Amygdala (tissue), 56 donors: ENCODE measurements around the gene PURB.
"Not testable (repeated sequence)": the region's sequence is repeated elsewhere in the genome, so short reads cannot be mapped to it uniquely, and the experiment has no call there.

Experiments
- DNase-seq, 56 donors: peaks; one replicate each; lab custom pipeline; 2025; lab: John Stamatoyannopoulos, UW

The PURB gene

DNA sequence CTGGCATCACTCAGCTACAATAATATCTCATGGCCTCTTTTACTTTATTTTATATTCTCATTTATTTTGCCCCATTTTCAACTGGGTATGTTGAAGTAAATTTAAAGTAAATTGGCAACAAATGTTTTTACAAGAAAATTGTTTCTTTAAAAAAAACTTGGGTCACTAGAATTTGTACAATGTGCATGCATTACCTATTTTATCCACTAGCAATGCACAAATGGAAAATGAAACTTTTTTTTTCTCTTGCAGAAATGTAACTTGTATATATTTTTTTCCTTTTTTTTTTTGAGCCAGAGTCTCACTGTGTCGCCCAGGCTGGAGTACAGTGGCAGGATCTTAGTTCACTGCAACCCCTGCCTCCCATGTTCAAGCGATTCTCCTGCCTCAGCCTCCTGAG is 27.2 kb downstream of the PURB start:
- no peak for DNase-seq

DNA sequence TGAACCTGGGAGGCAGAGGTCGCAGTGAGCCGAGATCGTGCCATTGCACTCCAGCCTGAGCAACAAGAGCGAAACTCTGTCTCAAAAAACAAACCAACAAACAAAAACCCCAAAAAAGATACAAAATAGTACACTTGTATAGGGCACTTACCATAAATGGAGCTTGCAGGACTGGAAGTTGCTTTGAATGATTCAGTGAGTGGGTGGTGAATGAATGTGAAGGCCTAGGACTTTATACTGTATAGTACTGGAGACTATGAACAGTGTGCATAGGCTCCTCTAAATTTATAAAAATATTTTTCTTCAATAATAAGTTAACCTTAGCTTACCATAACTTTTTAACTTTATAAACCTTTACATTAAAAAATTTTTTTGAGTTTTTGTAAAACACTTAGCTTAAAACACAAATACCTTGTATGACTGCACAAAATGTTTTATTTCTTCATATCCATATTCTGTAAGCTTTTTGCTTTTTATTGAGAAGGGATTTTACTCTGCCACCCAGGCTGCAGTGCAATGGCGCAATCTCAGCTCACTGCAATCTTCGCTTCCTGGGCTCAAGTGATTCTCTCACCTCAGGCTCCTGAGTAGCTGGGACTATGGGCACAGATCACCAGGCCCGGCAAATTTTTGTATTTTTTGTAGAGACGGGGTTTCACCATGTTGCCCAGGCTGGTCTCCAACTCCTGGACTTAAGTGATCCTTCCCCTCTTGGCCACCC is 30.5 kb downstream of the PURB start:
- no peak for DNase-seq

DNA sequence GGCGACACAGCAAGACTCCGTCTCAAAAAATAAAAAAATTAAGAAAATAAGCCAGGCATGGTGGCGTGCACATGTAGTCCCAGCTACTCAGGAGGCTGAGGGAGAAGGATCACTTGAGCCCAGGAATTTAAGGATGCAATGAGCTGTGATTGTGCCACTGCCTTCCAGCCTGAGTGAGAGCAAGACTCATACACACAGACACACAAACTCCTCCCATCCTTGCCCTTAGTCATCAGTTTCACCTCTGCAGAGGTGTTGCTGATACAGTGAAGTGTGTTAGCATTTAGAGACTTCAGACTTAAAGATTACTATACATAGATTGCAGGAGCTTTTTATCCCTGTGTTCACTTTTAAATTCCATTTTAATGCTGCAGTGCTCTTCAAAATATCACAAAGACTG is 31.9 kb downstream of the PURB start:
- DNase-seq: no peak

DNA sequence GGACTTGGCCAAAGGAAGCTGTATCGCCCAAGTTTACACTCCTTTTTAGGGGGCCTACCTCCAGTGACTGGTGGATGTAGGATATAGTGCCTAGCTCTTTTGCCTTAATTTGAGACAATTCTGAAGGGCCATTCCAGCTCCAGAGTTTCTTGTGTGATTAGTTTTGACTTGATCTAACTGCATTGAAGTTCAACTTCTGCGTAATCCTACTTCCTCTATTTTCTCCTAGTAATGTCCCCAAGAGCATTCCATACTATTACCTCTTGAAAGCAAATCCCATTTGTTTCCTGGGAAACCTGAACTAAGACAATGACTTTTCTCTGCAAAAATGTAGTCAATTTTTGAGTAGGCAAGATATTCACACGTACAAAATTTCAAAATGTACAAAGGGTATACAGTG is 32.7 kb downstream of the PURB start:
- DNase-seq: no peak

DNA sequence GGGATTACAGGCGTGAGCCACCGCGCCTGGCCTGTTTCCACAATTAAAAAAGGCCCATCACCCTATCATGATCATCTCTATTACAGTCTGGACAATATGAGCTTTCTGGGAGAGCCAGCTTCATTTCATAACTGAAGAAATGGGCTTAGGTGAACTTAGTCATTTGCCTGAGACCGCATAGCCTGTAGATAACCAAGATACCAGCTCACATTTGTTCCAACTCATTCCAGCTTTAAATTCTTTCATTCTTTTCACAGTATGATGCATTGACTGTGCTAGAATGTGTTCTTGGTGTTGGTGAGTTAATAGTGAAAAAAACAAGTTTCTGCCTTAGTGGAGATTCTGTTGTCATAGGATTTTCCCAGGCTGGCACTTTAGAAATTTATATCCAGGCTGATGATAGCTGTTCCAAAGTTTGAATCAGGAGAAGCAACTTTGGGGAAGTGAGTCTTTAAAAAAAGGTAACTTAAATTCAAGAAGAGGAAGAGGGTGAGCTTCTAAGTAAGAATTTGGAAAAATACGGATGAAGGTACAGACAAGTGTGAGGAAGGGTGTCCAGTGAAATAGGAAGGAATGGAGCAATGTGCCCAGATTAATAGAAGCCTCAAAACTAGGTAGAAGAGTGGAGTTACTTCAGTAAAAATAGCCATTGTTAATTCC is 35.3 kb downstream of the PURB start:
- no peak for DNase-seq

DNA sequence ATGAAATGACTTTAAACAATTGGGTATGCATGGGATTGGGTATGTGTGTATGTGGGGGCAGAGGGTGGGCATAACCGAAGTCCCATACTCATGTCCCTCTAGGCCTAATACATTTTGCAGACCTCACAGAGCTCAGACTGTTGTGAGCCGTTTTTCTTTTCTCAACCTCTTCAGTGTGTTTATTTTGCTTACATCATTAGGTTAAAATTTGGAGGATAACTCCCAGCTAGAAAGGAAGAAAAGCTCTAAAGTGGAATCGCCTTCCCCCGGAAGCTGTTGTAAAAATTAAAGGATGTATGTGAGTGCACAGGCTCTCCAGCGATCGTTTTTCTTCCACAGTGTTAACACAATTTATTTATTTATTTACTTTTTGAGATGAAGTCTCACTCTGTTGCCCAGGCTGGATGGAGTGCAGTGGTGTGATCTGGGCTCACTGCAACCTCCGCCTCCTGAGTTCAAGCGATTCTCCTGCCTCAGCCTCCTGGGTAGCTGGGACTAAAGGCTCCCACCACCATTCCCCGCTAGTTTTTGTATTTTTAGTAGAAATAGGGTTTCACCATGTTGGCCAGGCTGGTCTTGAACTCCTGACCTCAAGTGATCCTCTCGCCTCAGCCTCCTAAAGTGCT is 36.0 kb downstream of the PURB start:
- no peak for DNase-seq

DNA sequence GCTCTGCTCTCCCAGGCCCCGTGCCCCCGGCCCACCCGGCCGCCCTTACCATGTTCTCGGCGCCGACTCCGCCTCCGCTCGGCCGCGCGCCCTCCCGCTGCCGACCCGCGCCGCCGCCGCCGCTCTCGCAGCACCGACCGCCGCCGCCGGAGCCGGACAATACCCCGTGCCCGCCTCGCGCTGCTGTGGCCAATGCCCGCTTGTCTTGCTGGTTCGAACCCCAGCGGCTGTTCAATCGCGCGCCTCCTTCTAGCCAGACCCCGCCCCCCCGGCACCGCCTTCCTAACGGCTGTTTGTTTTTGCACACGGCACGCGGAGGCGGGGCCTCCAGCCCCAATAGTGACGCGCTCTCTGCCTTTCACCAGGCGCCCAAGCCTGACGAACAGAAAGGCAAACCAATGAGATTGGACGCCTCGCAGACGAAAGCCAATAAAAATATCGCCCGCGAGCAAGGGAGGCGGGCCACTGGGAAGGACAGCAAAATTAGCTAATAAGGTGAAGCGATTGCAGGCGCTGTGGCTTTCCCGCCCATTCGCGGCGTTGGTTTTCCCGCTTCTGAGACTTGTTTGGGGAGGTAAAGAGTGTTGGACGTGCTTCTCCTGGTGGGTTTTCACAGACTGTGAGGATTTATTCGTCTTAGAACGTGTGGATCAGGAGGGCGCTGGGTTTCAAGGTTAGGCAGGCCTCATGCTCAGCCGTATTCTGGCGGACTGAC is 37.3 kb downstream of the PURB start, which contains the start of gene H2AZ2:
H2AZ2 (minus strand) TSS at position 168 of the 715 bp plus-strand sequence; CDS start at position 52, 116 bp downstream.
- DNase-seq: peak; percentile 94 to 100 (median 99)

DNA sequence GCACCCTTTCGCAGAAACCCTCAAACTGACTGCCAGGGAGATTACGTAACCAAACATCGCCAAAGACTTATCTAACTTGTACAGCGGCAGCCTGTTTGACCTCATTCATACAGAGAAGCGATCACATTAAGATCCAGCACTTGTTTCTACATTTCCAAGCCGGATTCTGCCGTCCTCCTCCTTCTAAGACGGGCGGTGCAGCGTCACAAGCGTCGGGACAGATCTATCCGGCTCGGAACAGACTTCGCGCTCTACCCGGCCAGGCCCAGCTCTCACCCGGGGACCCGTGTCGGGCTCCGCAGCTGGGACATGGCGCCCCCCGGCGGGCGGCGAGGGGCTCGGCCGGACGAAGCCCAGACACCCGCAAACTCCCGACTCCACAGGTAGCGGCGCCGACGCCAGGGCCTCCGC is 37.8 kb downstream of the PURB start:
- peak in 55 of 56 donors; percentile 36 to 97 (median 87) for DNase-seq

DNA sequence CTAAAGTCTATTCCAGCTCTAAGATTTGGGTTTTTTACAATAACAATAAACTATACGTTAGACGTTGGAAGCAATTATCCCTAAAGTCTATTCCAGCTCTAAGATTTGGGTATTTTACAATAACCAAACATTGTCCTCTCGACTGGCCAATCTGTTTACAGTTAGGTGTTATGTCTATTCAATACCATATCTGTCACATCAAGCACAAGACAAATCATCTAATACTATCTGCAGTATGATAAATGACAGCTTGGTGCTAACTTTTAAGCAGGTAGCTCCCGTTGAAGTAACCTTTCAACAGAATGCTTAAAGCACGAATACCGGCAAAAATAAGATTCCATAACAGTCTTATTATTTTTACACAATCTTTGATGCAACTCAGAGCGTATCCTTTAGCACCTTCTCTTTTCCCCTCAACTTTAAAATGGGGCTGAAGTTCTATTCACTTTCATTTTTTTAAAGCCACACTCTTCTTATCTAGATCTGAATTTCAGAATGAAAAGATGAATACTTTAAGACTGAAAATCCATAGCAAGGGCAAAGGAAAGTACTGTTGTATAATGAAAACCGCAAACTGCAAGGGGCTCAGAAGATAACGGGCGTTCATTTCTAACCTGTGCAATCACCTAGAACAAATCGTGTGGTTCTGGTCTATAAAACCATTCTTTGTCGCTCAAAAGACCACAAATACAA is 38.4 kb downstream of the PURB start:
- DNase-seq: no peak

DNA sequence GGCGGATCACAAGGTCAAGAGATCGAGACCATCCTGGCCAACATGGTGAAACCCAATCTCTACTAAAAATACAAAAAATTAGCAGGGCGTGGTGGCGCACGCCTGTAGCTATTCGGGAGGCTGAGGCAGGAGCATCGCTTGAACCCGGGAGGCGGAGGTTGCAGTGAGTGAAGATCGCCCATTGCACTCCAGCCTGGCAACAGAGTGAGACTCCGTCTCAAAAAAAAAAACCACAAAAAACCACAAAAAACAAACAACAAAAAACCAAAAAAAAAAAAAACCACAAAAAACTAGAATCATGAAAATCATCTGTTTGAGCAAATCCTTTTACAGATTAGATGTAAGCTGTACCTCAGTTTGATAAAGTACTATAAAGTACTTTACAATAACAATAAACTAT is 38.9 kb downstream of the PURB start:
- DNase-seq: not testable (repeated sequence)

DNA sequence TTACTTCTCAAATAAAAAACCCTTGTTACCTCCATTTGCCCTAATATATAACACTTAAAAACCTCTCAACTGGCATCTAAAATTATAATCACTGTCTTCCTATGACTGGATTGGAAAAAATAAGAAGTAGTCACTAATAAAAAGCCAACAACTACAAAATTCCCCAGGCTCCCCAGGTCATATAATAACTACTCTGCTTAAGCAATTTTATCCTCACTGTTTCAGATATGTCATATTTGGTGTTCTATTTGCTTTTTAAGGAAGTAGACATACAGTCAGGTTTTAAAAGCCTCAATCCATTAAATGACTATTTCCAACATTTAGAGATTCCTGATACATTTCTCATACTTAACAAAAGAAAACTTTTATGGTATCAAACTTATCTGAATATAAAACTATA is 39.9 kb downstream of the PURB start:
- DNase-seq: no peak

DNA sequence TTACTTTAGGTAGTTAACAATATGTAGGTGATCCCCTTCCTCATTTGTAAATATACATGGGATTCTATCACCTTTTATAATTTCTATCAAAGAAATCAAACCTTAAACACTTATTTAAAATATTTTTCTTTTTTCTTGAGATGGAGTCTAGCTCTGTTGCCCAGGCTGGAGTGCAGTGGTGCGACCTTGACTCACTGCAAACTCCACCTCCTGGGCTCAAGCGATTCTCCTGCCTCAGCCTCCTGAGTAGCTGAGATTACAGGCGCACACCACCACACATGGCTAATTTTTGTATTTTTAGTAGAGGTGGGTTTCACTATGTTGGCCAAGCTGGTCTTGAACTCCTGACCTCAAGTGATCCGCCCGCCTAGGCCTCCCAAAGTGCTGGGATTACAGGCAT is 41.9 kb downstream of the PURB start:
- DNase-seq: not testable (repeated sequence)

DNA sequence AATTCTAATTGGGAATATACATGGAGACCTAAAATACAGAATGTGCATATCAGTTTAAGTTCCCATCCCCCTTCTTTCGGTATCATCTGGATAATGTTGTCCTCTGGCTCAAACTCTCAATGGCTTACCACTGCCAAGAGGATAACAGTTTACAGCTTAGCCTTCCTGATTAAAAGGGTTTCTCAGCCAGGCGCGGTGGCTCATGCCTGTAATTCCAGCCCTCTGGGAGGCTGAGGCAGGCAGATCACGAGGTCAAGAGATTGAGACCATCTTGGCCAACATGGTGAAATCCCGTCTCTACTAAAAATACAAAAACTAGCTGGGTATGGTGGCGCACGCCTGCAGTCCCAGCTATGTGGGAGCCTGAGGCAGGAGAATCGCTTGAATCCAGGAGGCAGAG is 42.7 kb downstream of the PURB start:
- DNase-seq: not testable (repeated sequence)

DNA sequence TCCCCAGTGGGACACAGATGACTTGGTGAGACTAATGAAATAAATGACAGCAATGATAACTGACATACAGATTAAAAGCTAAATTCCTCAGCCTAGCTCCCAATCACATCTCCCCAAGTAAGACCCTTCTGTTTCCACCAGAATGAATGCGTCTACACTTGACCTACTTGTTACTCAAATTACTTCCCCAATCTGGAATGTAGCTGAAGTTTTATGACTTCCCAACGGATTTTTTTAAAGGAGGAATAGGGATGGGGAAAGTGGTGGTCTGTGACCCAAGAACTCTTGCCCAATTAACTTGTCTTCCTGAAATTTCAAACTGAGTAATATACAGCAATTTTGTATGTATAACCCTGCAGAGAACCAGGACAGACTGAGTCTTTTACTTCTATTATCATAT is 46.6 kb downstream of the PURB start:
- no peak for DNase-seq

DNA sequence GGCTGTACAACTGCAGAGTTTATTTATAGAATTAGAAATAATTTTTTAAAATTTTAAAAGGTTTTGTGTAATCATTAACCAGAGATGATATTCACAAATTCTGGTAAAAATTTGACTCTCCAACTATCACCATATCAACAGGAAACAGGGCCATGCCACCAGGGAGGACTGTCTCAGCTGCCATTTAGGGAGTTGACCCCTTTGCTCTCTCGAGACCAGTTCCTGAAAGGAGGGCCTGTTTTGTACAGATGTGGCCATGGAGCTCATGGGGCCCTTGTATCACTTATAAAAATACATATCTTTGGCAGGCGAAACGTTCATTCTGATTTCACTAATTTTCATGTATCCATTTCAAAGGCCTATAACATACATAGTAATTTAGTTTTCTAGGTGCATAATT is 57.8 kb downstream of the PURB start:
- no peak for DNase-seq
